Heart left ventricle (tissue), 13 donors: Measurements from ENCODE around the gene EMC9.

Experiments used
- POLR2A ChIP-seq, 2 donors: fragments of 450-650 bp; IDR thresholded peaks; one replicate each; pipeline ENCODE4 v1.6.1; 2017; ENCODE audit warnings: antibody characterized with exemption in 2 of 2, mild to moderate bottlenecking in 2 of 2, moderate library complexity in 2 of 2
- TF ChIP-seq, protein P1 (sequence below), 12 donors: fragments of 200-600 bp; sonication (generic) in 4 of 12; IDR thresholded peaks; one replicate each; pipeline versions ENCODE4 v1.5.0 to v1.8.0; 2018 to 2022; ENCODE audit warnings: antibody characterized with exemption in 12 of 12, mild to moderate bottlenecking in 5 of 12
- donor health status: ischemic (EF 13 %, LVEDD 7.1; RV severe dilation, severe dysfunction).
- donor health status: DM: no; HTN: yes; CAD: no.
- donor health status: DM: no; HTN: no; CAD: no.
- donor health status: ischemic (EF 25% LVEDD 6.9; RV normal size, moderate dysfunction).
- donor health status: ischemic (EF 25% LVEDD 5.7; RV mildly dilated, moderate dysfunction).
- donor health status: ischemic (EF 35%, LVEDD 5.7; RV mildly dilated, moderate dysfunction).
- donor health status: nonischemic (EF 11% LVEDD 7.7; RV severe dilation, severe dysfunction).
- donor health status: DM: yes; HTN: yes; CAD: no.
- donor health status: PGD.
- donor health status: ischemic (EF 29% LVEDD 5.4; RV normal size, mild dysfunction).
- donor health status: nonischemic (EF 23%, LVEDD 6.1; RV moderate dilation, normal function).

DNA sequence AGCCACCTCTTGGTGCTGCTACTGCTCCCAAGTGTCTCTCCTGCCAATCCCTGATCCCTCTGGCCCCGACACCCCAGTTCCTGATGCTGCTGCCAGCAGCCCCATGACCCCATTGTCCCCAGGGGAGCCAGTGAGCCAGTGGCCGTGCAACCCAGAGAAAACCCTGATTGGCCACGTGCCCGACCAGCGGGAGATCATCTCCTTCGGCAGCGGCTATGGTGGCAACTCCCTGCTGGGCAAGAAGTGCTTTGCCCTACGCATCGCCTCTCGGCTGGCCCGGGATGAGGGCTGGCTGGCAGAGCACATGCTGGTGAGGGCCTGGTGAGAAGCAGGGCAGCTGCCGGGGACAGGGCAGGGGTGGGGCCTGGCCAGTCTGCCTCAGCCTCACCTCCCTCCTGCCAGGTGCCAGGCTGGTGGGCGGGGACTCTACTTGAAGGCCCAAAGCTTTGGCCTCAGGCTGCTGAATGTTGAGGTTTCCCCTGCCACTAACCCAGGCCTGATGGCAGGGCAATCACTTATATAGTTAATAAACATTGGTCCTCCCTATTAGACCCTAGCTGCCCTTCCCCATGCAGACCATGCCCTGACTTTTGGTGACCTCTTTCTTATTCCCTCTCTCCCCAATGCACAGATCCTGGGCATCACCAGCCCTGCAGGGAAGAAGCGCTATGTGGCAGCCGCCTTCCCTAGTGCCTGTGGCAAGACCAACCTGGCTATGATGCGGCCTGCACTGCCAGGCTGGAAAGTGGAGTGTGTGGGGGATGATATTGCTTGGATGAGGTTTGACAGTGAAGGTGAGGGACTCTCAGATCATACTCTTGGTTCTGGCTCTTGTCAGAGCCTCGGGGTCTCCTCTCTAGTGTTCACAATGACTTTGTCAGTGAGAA, 42.2 kb downstream of the EMC9 start:
- TF ChIP-seq, protein P1, sequence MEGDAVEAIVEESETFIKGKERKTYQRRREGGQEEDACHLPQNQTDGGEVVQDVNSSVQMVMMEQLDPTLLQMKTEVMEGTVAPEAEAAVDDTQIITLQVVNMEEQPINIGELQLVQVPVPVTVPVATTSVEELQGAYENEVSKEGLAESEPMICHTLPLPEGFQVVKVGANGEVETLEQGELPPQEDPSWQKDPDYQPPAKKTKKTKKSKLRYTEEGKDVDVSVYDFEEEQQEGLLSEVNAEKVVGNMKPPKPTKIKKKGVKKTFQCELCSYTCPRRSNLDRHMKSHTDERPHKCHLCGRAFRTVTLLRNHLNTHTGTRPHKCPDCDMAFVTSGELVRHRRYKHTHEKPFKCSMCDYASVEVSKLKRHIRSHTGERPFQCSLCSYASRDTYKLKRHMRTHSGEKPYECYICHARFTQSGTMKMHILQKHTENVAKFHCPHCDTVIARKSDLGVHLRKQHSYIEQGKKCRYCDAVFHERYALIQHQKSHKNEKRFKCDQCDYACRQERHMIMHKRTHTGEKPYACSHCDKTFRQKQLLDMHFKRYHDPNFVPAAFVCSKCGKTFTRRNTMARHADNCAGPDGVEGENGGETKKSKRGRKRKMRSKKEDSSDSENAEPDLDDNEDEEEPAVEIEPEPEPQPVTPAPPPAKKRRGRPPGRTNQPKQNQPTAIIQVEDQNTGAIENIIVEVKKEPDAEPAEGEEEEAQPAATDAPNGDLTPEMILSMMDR (IDR thresholded peaks at IDR 0.05), result no peak
- no peak for TF ChIP-seq POLR2A (IDR thresholded peaks at IDR 0.05)
